ENCODE results near the gene MAEL. TPM values are rescaled to one million over a fixed set of nuclear protein-coding genes. Genes with fewer than 3 reads are reported as not detected.

MAEL gene
- total and polyA plus RNA-seq, 2 of the 13 experiments (the other 11 are each of a cell fraction or from before 2014, with no cell fraction given), result not detected

DNA sequence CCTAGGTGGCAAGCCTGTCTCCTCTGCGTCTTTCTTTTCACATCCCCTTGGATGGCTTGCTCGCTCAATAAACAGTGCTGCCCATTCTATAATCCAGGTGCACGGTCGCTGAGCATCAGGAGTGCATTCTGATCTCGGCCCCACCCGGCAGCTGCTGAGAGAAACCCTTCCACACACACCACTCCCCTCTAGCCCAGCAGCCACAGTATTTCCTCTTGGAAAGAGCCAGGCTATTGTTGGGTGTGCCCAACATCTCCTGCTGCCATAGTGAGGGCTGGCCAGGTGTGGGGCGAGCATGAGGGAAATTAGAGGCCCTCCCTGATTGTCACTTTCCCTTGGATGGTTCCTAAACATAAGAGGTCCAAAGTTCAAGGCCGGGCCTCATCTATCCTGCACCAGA is 76.4 kb downstream of the MAEL start:
- H3K27ac ChIP-seq (ENCODE audit: extremely low read length, insufficient read depth, low read length), result no peak overlapping the region
- H3K4me3 ChIP-seq (replicated peaks in 1 of 3; ENCODE audit: insufficient read depth in 1 of 3, low read depth in 2 of 3, low read length in 3 of 3), result no peak overlapping the region
- H3K9ac ChIP-seq (ENCODE audit: insufficient read depth, low read depth, low read length), result no peak overlapping the region
- no TSS peak for BruUV-seq (replicated peaks)
- peaks cover 2 to 38% of the 10 kb centered on the region in 2 experiments; a peak in 3 of 5 replicates for H3K27me3 ChIP-seq (ENCODE audit: control insufficient read depth in 1 of 2, insufficient read depth in 2 of 2, low read length in 2 of 2)
- in situ Hi-C loops (cut with HindIII; ENCODE audit: extremely low pct_ligation_motif_present, low pct_unique_long_range_greater_than_20kb), result loop anchor here (5.0 to 10.0 kb wide), 4 partner anchors 62 to 469 kb away; no protein-coding TSS in a partner anchor
- DNase-seq (ENCODE audit: low spot score), result no peak
- H4K20me1 ChIP-seq (ENCODE audit: insufficient read depth, low read length), result no peaks in the 10 kb centered on the region
- 32% methylated on average over 7 of the region's 8 CpGs for WGBS (ENCODE audit: low lambda C conversion rate)
- no peak overlapping the region for H2AFZ ChIP-seq (ENCODE audit: low read length)
- ChIA-PET POLR2A (no interaction called here), CTCF (ENCODE audit: low intra/inter-chr PET ratio, low total read pairs) (interaction anchor here (1.9 kb wide), 1 partner anchor 155 kb away, joined by 4 read pairs; the partner anchor contains the start of gene POU2F1)
- H3K4me1 ChIP-seq (ENCODE audit: insufficient read depth, low read length), result no peaks in the 10 kb centered on the region
- H3K36me3 ChIP-seq (replicated peaks in 1 of 2; ENCODE audit: control insufficient read depth in 1 of 2, insufficient read depth in 2 of 2, low read length in 2 of 2), result no peaks in the 10 kb centered on the region
- intact Hi-C loops (cut with micrococcal nuclease; ENCODE audit: unreplicated experiment), result loop anchor here (5.0 kb wide), 3 partner anchors 202 to 392 kb away; no protein-coding TSS in a partner anchor
- no peak overlapping the region for H3K4me2 ChIP-seq (ENCODE audit: low read depth, low read length)
- FAIRE-seq, result no peak
- no peaks in the 10 kb centered on the region for H3K79me2 ChIP-seq (ENCODE audit: insufficient read depth, low read length)
- H3K9me3 ChIP-seq (ENCODE audit: low read length), result no peaks in the 10 kb centered on the region
- no peak for ATAC-seq
- TF ChIP-seq, protein P1, sequence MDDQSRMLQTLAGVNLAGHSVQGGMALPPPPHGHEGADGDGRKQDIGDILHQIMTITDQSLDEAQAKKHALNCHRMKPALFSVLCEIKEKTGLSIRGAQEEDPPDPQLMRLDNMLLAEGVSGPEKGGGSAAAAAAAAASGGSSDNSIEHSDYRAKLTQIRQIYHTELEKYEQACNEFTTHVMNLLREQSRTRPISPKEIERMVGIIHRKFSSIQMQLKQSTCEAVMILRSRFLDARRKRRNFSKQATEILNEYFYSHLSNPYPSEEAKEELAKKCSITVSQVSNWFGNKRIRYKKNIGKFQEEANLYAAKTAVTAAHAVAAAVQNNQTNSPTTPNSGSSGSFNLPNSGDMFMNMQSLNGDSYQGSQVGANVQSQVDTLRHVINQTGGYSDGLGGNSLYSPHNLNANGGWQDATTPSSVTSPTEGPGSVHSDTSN (CRISPR knock-in tag; IDR thresholded peaks at IDR 0.05; ENCODE audit: borderline replicate concordance), result no peak
- TF ChIP-seq, protein P2, sequence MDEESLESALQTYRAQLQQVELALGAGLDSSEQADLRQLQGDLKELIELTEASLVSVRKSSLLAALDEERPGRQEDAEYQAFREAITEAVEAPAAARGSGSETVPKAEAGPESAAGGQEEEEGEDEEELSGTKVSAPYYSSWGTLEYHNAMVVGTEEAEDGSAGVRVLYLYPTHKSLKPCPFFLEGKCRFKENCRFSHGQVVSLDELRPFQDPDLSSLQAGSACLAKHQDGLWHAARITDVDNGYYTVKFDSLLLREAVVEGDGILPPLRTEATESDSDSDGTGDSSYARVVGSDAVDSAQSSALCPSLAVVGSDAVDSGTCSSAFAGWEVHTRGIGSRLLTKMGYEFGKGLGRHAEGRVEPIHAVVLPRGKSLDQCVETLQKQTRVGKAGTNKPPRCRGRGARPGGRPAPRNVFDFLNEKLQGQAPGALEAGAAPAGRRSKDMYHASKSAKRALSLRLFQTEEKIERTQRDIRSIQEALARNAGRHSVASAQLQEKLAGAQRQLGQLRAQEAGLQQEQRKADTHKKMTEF (CRISPR knock-in tag; IDR thresholded peaks at IDR 0.05), result no peak
- TF ChIP-seq MAF1 (CRISPR knock-in tag; IDR thresholded peaks at IDR 0.05; ENCODE audit: borderline replicate concordance) (no peak), SNAI1 (CRISPR knock-in tag; IDR thresholded peaks at IDR 0.05; ENCODE audit: borderline replicate concordance) (no peak), ZNF33B (CRISPR knock-in tag; IDR thresholded peaks at IDR 0.05) (no peak), NONO (IDR thresholded peaks at IDR 0.05) (no peak), NONO (CRISPR knock-in tag; conservative IDR thresholded peaks at IDR 0.05) (no peak), ETV6 (CRISPR knock-in tag; conservative IDR thresholded peaks at IDR 0.05) (no peak), TCF12 (IDR thresholded peaks at IDR 0.05) (no peak), TCF12 (CRISPR knock-in tag; IDR thresholded peaks at IDR 0.05) (no peak), ARNTL (CRISPR knock-in tag; IDR thresholded peaks at IDR 0.05) (no peak), CCAR2 (optimal IDR thresholded peaks at IDR 0.05; ENCODE audit: low read depth, low read length) (no peak), CENPT (CRISPR knock-in tag; IDR thresholded peaks at IDR 0.05; ENCODE audit: low read depth) (no peak)
- TF ChIP-seq, protein P3, sequence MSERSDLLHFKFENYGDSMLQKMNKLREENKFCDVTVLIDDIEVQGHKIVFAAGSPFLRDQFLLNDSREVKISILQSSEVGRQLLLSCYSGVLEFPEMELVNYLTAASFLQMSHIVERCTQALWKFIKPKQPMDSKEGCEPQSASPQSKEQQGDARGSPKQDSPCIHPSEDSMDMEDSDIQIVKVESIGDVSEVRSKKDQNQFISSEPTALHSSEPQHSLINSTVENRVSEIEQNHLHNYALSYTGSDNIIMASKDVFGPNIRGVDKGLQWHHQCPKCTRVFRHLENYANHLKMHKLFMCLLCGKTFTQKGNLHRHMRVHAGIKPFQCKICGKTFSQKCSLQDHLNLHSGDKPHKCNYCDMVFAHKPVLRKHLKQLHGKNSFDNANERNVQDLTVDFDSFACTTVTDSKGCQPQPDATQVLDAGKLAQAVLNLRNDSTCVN (CRISPR knock-in tag; IDR thresholded peaks at IDR 0.05; ENCODE audit: borderline replicate concordance), result no peak
- TF ChIP-seq, protein P4, sequence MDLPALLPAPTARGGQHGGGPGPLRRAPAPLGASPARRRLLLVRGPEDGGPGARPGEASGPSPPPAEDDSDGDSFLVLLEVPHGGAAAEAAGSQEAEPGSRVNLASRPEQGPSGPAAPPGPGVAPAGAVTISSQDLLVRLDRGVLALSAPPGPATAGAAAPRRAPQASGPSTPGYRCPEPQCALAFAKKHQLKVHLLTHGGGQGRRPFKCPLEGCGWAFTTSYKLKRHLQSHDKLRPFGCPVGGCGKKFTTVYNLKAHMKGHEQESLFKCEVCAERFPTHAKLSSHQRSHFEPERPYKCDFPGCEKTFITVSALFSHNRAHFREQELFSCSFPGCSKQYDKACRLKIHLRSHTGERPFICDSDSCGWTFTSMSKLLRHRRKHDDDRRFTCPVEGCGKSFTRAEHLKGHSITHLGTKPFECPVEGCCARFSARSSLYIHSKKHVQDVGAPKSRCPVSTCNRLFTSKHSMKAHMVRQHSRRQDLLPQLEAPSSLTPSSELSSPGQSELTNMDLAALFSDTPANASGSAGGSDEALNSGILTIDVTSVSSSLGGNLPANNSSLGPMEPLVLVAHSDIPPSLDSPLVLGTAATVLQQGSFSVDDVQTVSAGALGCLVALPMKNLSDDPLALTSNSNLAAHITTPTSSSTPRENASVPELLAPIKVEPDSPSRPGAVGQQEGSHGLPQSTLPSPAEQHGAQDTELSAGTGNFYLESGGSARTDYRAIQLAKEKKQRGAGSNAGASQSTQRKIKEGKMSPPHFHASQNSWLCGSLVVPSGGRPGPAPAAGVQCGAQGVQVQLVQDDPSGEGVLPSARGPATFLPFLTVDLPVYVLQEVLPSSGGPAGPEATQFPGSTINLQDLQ (CRISPR knock-in tag; IDR thresholded peaks at IDR 0.05), result no peak
- TF ChIP-seq, protein P5, sequence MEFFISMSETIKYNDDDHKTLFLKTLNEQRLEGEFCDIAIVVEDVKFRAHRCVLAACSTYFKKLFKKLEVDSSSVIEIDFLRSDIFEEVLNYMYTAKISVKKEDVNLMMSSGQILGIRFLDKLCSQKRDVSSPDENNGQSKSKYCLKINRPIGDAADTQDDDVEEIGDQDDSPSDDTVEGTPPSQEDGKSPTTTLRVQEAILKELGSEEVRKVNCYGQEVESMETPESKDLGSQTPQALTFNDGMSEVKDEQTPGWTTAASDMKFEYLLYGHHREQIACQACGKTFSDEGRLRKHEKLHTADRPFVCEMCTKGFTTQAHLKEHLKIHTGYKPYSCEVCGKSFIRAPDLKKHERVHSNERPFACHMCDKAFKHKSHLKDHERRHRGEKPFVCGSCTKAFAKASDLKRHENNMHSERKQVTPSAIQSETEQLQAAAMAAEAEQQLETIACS (CRISPR knock-in tag; IDR thresholded peaks at IDR 0.05), result no peak

All from HepG2 (cell line).